ENCODE data around the gene RSBN1. TPM values are rescaled to one million over a fixed set of nuclear protein-coding genes. Genes with fewer than 3 reads are reported as not detected.

Gene RSBN1
- total RNA-seq, 1 donor from 2014 or later: 40.1 TPM

- Mint-ChIP-seq H3K27me3 (ENCODE audit: insufficient read depth, low read depth) (no peaks in the 10 kb centered on the region), H3K4me3 (peak overlapping the region; percentile 96), H3K4me1 (peaks cover 52% of the 10 kb centered on the region), H3K9me3 (no peaks in the 10 kb centered on the region), H3K27ac (peak overlapping the region; percentile 99), H3K36me3 (peaks cover 18% of the 10 kb centered on the region)
- peak overlapping the region; percentile 90 for H3K27ac ChIP-seq
- peaks cover 29% of the 10 kb centered on the region for H3K4me1 ChIP-seq
- H3K4me3 ChIP-seq: peak overlapping the region; percentile 83
- H2AFZ ChIP-seq (replicated peaks): peak overlapping the region; percentile 63
- no peaks in the 10 kb centered on the region for H3K9me3 ChIP-seq (ENCODE audit: low read depth)
- no peaks in the 10 kb centered on the region for H4K20me1 ChIP-seq (ENCODE audit: low read depth)
- peaks cover 41% of the 10 kb centered on the region for H3F3A ChIP-seq (ENCODE audit: low read depth)
- peaks cover 7% of the 10 kb centered on the region for H3K36me3 ChIP-seq
- H3K4me2 ChIP-seq: peak overlapping the region; percentile 88
- H3K9ac ChIP-seq: peak overlapping the region; percentile 14
- no peaks in the 10 kb centered on the region for H3K27me3 ChIP-seq
- TF ChIP-seq EZH2phosphoT487 (IDR thresholded peaks at IDR 0.05) (no peak), EZH2 (IDR thresholded peaks at IDR 0.05) (no peak), CTCF (IDR thresholded peaks at IDR 0.05) (no peak)
- DNase-seq (ENCODE audit: low spot score): peak; percentile 33
- H3K79me2 ChIP-seq (ENCODE audit: low read depth): peaks cover 40% of the 10 kb centered on the region
These were observed 51.9 kb downstream of the RSBN1 start for GRCh38 chr1:113760102-113761080.

DNA sequence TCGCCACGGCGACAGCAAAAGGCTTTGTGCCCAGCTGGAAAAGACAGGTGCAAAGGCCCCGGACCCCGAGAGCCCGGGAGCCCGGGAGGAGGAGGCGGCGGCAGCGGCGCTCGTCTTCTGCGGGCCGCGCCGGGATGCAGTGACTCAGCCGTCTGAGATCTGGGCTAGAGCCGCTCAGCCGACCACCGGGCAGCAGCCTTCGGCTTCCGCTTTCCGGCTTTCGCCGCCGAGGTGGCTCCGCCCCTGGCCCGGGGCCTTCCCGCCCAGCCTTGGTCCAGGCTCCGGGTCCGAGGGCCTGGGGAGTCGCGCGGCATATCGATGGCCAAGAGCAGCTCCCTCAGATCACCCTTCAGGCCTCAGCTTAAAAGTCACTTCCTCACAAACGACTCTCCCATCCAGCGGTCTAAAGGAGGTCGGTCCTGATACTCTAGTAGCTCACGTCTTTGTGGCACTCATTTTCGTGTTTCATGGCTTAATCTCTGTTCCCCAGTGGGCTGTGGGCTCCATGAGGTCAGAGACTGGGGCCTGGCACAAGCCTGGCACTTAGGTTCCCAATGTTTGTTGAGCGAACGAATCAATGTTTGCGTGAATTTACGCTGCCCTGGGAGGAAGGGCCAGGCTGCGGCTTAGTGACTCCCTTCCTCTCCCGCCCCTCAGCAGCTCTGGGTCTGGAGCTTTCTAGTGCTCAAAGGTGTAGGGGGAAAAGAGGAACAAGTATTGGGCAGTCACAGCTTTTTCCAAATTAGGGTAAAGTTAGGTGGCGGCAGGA is 52.8 kb downstream of the RSBN1 start, which contains the start of gene PHTF1:
Gene PHTF1 (minus strand): TSS at position 154 of the 769 bp plus-strand sequence. CDS start 783 bp downstream, outside the sequence.
- Histone ChIP-seq H4K20me1 (ENCODE audit: low read depth) (no peaks in the 10 kb centered on the region), H3K36me3 (no peaks in the 10 kb centered on the region), H3K4me3 (peak within 1 kb of the TSS; percentile 83), H3K4me2 (peak within 1 kb of the TSS; percentile 88), H3K79me2 (ENCODE audit: low read depth) (peaks cover 43% of the 10 kb centered on the region), H3K9me3 (ENCODE audit: low read depth) (no peaks in the 10 kb centered on the region), H3K27me3 (no peaks in the 10 kb centered on the region), H3K4me1 (peaks cover 29% of the 10 kb centered on the region), H3K9ac (peak within 1 kb of the TSS; percentile 35), H3F3A (ENCODE audit: low read depth) (peaks cover 41% of the 10 kb centered on the region), H3K27ac (peak within 1 kb of the TSS; percentile 90), H2AFZ (replicated peaks) (peak within 1 kb of the TSS; percentile 70)
- Mint-ChIP-seq H3K27me3 (ENCODE audit: insufficient read depth, low read depth) (no peaks in the 10 kb centered on the region), H3K9me3 (no peaks in the 10 kb centered on the region), H3K36me3 (peaks cover 20% of the 10 kb centered on the region), H3K27ac (peak within 1 kb of the TSS; percentile 99), H3K4me1 (peaks cover 55% of the 10 kb centered on the region), H3K4me3 (peak within 1 kb of the TSS; percentile 96)
- peak; percentile 88 for DNase-seq (ENCODE audit: low spot score)
- TF ChIP-seq EZH2 (IDR thresholded peaks at IDR 0.05) (no peak), EZH2phosphoT487 (IDR thresholded peaks at IDR 0.05) (no peak), CTCF (IDR thresholded peaks at IDR 0.05) (no peak)

DNA sequence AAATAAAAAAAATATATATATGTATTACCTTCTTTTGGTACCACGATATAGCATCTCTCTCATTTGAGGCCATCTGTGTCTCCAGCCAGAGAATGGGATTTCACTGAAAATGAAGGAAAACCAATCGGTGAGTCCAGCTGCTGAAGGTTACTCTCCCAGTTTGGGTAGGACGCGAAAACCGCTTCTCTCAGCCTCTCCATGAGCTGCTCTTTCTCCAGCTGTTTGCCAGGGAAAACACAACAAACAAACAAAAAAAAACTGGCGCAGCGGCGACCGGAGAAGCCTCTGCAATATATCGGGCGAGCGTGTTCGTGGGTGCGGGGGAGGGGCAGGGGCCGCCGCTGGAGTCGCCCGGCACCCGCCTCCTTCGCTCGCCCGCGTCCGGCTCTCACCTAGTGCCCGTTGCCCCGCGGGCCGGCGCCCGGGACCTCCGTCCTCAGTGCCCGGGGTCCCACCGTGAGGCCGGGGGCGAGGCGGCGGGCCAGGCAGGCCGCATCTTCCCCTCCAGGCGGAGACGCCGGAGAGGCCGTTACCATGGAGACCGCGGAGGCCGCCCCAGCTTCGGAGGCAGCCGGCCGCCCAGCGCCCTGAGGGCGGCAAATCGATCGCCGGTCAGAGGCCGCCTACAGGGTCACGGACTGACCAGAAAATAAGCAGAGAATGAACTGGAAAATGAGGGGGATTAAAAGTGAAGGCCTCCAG is 53.5 kb downstream of the RSBN1 start:
- H3K27ac Mint-ChIP-seq: peak overlapping the region; percentile 96
- H3K4me3 Mint-ChIP-seq: peak overlapping the region; percentile 96
- H3K27me3 Mint-ChIP-seq (ENCODE audit: insufficient read depth, low read depth): no peaks in the 10 kb centered on the region
- Histone ChIP-seq H2AFZ (replicated peaks) (peak overlapping the region; percentile 63), H3K4me2 (peak overlapping the region; percentile 88), H3K9me3 (ENCODE audit: low read depth) (no peaks in the 10 kb centered on the region), H3K79me2 (ENCODE audit: low read depth) (peaks cover 50% of the 10 kb centered on the region), H3K9ac (peak overlapping the region; percentile 35), H3K4me3 (peak overlapping the region; percentile 83), H3F3A (ENCODE audit: low read depth) (peaks cover 41% of the 10 kb centered on the region), H3K4me1 (peaks cover 29% of the 10 kb centered on the region), H3K27me3 (no peaks in the 10 kb centered on the region), H3K27ac (peak overlapping the region; percentile 90), H3K36me3 (no peaks in the 10 kb centered on the region), H4K20me1 (ENCODE audit: low read depth) (peaks cover under 1% of the 10 kb centered on the region)
- no peak for TF ChIP-seq EZH2phosphoT487 (IDR thresholded peaks at IDR 0.05)
- TF ChIP-seq EZH2 (IDR thresholded peaks at IDR 0.05): no peak
- no peak for TF ChIP-seq CTCF (IDR thresholded peaks at IDR 0.05)
- peaks cover 22% of the 10 kb centered on the region for H3K36me3 Mint-ChIP-seq
- DNase-seq (ENCODE audit: low spot score): peak; percentile 94
- H3K9me3 Mint-ChIP-seq: no peaks in the 10 kb centered on the region
- peaks cover 52% of the 10 kb centered on the region for H3K4me1 Mint-ChIP-seq

Measured in neural progenitor cell (in vitro differentiated cells).